ENCODE results near the gene GORAB. TPM values are rescaled to one million over a fixed set of nuclear protein-coding genes. Genes with fewer than 3 reads are reported as not detected.

Gene GORAB
- total RNA-seq, 1 donor: 18.1 TPM

DNA sequence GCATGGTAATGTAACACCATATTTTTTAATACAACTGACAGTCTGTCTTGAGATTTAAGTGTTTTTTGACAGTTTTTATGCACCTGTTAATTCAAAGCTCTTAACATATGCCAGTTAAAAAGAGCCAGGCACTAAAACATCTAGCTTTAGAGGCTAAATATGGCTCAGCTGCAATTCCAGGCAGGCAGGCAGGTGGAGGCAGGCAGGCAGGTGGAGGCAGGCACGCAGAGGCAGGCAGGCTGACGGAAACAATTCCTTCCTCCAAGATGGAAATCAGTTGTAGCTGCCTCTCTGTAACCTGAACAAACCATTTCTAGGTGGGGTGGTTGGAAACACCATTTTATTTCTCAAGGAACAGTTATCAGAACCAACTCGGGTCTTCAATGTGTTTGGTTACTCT lies 51.2 kb downstream of the GORAB start:
- H3K4me3 ChIP-seq (ENCODE audit: low read depth, low read length): no peak overlapping the region
- no peak for DNase-seq (ENCODE audit: low read depth)
- TF ChIP-seq, protein P1, sequence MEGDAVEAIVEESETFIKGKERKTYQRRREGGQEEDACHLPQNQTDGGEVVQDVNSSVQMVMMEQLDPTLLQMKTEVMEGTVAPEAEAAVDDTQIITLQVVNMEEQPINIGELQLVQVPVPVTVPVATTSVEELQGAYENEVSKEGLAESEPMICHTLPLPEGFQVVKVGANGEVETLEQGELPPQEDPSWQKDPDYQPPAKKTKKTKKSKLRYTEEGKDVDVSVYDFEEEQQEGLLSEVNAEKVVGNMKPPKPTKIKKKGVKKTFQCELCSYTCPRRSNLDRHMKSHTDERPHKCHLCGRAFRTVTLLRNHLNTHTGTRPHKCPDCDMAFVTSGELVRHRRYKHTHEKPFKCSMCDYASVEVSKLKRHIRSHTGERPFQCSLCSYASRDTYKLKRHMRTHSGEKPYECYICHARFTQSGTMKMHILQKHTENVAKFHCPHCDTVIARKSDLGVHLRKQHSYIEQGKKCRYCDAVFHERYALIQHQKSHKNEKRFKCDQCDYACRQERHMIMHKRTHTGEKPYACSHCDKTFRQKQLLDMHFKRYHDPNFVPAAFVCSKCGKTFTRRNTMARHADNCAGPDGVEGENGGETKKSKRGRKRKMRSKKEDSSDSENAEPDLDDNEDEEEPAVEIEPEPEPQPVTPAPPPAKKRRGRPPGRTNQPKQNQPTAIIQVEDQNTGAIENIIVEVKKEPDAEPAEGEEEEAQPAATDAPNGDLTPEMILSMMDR (IDR thresholded peaks at IDR 0.05; ENCODE audit: insufficient read depth, low read depth, low read length): no peak

DNA sequence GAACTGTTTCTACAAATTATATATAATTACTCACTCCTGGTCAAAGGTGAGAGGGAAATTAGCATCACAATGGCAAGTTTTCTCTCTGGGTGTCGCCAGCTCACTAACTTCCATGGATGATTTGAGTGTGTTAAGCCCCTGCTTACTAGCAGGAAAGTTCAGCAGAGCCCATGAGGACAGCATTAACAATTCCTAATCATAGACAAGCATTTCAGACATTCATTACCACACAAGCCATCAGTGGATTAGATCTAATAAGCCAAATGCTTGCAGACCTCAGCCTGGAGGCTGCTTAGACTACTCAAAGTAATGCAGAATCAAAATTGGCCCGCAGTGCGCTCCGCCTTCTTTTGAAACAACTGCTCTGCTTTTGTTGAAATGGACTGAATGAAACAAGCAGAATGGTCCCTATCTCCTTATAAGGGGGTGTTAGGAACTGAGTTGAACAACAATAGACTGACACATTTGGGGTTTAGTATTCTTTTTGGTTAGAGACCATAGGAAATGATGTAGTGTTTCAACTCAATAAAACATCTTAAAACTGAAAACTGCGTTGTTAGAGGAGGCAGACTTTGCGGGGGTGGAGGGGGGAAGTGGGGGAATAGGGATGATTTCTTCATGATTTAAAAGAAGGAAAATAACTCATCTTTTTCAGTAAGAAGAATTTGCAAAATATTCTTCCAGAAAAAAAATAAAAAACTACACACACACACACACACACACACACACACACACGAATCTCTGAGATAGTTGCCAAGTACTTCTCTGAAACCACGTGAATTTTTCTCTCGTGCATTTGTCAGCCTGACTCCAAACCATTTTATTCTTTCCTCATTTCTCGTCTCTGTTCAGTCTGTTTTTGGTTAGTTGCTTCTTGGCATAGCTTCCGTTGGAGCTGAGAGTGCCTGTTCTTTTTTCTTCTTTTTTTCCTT lies 54.6 kb downstream of the GORAB start:
- no peak overlapping the region for H3K4me3 ChIP-seq (ENCODE audit: low read depth, low read length)
- DNase-seq (ENCODE audit: low read depth): peak; percentile 49
- TF ChIP-seq, protein P1 (IDR thresholded peaks at IDR 0.05; ENCODE audit: insufficient read depth, low read depth, low read length): no peak

DNA sequence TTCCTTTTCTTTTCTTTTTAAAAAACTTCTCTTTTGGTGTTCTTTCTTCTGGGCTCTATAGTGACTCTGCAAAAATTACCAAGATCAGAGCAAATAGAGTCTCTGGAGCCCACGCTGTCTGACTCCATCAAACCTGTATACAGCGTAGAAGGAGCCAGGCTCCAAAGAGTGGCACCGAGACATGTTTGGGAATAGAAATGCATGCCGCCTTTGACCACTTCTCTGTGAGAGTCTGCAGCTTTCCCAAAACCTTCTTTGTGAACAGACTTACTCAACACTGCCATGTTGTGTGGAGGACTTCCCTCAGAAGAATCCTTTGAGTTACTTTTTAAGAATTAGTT lies 55.3 kb downstream of the GORAB start:
- TF ChIP-seq, protein P1 (IDR thresholded peaks at IDR 0.05; ENCODE audit: insufficient read depth, low read depth, low read length): no peak
- no peak for DNase-seq (ENCODE audit: low read depth)
- no peak overlapping the region for H3K4me3 ChIP-seq (ENCODE audit: low read depth, low read length)

DNA sequence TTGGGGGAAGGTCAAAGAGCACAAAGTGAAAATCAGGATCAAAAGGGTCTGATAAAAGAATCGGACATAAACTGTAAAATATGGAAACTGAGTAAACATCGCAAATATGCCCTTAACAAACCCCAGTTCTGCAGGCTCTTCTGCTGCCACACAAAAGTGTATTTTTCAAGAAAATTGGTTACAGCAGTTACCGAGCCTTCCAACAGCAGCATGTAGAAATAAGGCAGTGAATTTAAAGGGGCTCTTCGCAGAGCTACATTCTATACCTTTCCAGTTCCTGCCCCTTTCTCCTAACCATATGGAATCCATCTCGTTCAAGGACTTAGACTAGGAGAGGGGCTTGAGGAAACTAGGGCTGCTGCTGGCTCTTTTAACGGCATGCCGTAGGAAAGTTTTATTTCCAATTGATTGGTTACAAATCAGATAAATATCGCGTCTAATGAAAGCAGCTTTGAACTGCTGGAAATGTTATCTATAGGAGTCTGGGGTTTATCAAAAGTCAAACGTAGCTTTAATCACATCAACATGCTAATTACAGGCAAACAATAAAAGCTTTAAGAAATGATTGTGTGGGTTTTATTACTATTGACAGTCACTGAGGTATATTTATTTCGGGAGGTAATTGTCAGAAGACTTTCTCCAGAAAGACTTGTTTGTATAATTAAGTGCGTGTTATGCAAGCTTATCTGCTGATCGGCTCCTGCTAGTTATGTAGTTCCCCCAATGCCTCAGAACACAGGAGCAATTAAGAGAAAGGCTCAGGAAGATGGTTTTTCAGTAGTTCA lies 59.1 kb downstream of the GORAB start:
- TF ChIP-seq, protein P1 (IDR thresholded peaks at IDR 0.05; ENCODE audit: insufficient read depth, low read depth, low read length): no peak

DNA sequence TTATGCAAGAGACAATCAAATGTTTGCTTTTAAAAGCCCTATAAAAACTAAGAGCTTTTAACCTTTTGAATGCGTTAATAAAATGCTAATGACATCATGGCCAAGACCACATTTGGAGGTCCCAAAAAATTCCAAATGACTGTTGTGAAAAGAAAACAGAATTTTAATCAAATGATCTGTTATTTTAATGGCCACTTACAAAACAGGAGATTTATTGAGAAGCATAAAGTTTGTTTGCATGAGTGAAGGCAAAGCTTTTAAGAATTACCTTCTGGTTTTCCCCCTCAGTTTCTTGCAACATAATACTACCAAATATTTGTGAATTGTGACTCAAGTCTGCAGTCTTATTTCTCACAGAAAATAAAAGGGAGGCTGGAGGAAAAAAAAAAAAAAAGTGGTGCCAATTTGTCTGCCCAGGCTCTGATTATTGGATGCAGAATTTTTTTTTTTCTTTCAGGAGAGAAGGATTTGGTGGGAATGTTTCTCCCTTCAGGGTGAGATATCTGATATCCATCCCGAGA lies 60.7 kb downstream of the GORAB start:
- DNase-seq (ENCODE audit: low read depth): peak; percentile 58
- no peak overlapping the region for H3K4me3 ChIP-seq (ENCODE audit: low read depth, low read length)

More for the DNA sequence above, 59.1 kb downstream of the GORAB start:
- peak; percentile 28 for DNase-seq (ENCODE audit: low read depth)
- no peak overlapping the region for H3K4me3 ChIP-seq (ENCODE audit: low read depth, low read length)

More for the DNA sequence above, 60.7 kb downstream of the GORAB start:
- TF ChIP-seq, protein P1 (IDR thresholded peaks at IDR 0.05; ENCODE audit: insufficient read depth, low read depth, low read length): no peak
